ENCODE measurements around the gene GNG8. TPM values are rescaled to one million over a fixed set of nuclear protein-coding genes. Genes with fewer than 3 reads are reported as not detected.

The GNG8 gene
- total RNA-seq, 3 donors from 2014 or later = 2.3 TPM; not detected in 2

GRCh38 chr19:46648961-46649960 lies 13.3 kb upstream of the GNG8 start:
- ATAC-seq (no peak), DNase-seq (no peak)
- intact Hi-C loops (cut with DNase I, micrococcal nuclease) = no loop called here
- no peak overlapping the region for H3K4me3 ChIP-seq
- H3K4me1 ChIP-seq (ENCODE audit: low read depth) = no peaks in the 10 kb centered on the region
- TF ChIP-seq CTCF (IDR thresholded peaks at IDR 0.05) = no peak
- no peaks in the 10 kb centered on the region for H3K36me3 ChIP-seq (ENCODE audit: low read depth)
- no peaks in the 10 kb centered on the region for H3K9me3 ChIP-seq

GRCh38 chr19:46648060-46648960 lies 12.3 kb upstream of the GNG8 start:
- DNase-seq (no peak), ATAC-seq (no peak)
- no peaks in the 10 kb centered on the region for H3K4me1 ChIP-seq (ENCODE audit: low read depth)
- no peak for TF ChIP-seq CTCF (IDR thresholded peaks at IDR 0.05)
- H3K4me3 ChIP-seq = no peak overlapping the region
- H3K36me3 ChIP-seq (ENCODE audit: low read depth) = no peaks in the 10 kb centered on the region
- no peaks in the 10 kb centered on the region for H3K9me3 ChIP-seq
- intact Hi-C loops (cut with DNase I, micrococcal nuclease) = no loop called here

- TF ChIP-seq CTCF (IDR thresholded peaks at IDR 0.05) = no peak
- no peaks in the 10 kb centered on the region for H3K4me1 ChIP-seq (ENCODE audit: low read depth)
- H3K9me3 ChIP-seq = no peaks in the 10 kb centered on the region
- intact Hi-C loops (cut with DNase I, micrococcal nuclease) = no loop called here
- ATAC-seq (no peak), DNase-seq (no peak)
- no peaks in the 10 kb centered on the region for H3K36me3 ChIP-seq (ENCODE audit: low read depth)
- H3K4me3 ChIP-seq = no peak overlapping the region
Measured at GRCh38 chr19:46646402-46646801, 10.4 kb upstream of the GNG8 start.

- TF ChIP-seq CTCF (IDR thresholded peaks at IDR 0.05) = no peak
- peaks cover 4% of the 10 kb centered on the region for H3K4me1 ChIP-seq (ENCODE audit: low read depth)
- H3K4me3 ChIP-seq = no peak overlapping the region
- H3K9me3 ChIP-seq = no peaks in the 10 kb centered on the region
- H3K36me3 ChIP-seq (ENCODE audit: low read depth) = no peaks in the 10 kb centered on the region
- intact Hi-C loops (cut with DNase I, micrococcal nuclease) = no loop called here
- DNase-seq (no peak), ATAC-seq (no peak)
Measured at GRCh38 chr19:46644720-46645119, 8.7 kb upstream of the GNG8 start.

GRCh38 chr19:46640656-46641055 lies 4.7 kb upstream of the GNG8 start:
- Histone ChIP-seq H3K4me1 (ENCODE audit: low read depth) (peaks cover 4% of the 10 kb centered on the region), H3K36me3 (ENCODE audit: low read depth) (no peaks in the 10 kb centered on the region), H3K4me3 (no peak overlapping the region), H3K9me3 (no peaks in the 10 kb centered on the region)
- ATAC-seq (no peak), DNase-seq (no peak)
- intact Hi-C loops (cut with DNase I, micrococcal nuclease) = no loop called here
- TF ChIP-seq CTCF (IDR thresholded peaks at IDR 0.05) = no peak

Measured in mucosa of descending colon (tissue), 3 donors.